ENCODE measurements around the gene MAST4. TPM values are rescaled to one million over a fixed set of nuclear protein-coding genes. Genes with fewer than 3 reads are reported as not detected.

The MAST4 gene
- total RNA-seq, 2 donors from 2014 or later, result 30.5 to 47.8 TPM

DNA sequence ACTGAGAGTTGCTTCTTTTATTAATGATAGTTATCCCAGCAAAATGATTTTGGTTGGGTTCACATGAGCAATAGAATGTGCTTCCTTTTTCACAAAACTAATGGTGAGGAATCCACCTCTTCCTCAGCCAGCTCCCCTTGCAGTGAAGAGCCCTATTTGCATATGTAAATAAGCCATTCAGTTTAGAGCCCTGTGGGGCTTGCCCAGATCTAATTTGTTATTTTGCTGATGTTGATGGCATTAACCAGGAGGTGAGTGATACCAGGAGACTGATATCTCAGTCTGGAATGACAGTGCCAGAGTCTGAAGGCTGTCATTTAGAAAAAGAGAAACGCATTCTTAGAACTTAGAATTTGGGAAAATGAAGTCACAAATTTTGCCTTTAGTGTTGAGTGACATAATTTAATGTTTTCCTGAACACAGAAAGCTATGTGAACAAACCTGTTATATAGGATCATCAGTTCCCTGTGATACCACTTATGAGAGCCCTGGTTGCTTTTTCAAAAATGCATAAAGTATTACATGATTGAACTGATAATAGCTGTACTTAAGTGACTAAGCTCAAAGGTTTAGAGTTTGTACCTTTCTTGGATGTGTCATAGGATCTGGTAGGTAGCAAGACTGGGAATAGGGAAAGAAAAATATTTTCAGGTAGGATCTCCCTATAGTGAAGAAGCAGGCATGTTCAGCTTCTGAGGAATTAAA, 271.6 kb downstream of the MAST4 start:
- Histone ChIP-seq H3K36me3 (no peaks in the 10 kb centered on the region), H3K4me1 (ENCODE audit: control insufficient read depth in 1 of 2, low read depth in 2 of 2) (no peaks in the 10 kb centered on the region), H3K27me3 (replicated peaks; ENCODE audit: insufficient read depth) (no peaks in the 10 kb centered on the region), H3K4me3 (no peak overlapping the region), H3K9me3 (no peaks in the 10 kb centered on the region), H3K27ac (no peak overlapping the region)
- TF ChIP-seq, protein P1, sequence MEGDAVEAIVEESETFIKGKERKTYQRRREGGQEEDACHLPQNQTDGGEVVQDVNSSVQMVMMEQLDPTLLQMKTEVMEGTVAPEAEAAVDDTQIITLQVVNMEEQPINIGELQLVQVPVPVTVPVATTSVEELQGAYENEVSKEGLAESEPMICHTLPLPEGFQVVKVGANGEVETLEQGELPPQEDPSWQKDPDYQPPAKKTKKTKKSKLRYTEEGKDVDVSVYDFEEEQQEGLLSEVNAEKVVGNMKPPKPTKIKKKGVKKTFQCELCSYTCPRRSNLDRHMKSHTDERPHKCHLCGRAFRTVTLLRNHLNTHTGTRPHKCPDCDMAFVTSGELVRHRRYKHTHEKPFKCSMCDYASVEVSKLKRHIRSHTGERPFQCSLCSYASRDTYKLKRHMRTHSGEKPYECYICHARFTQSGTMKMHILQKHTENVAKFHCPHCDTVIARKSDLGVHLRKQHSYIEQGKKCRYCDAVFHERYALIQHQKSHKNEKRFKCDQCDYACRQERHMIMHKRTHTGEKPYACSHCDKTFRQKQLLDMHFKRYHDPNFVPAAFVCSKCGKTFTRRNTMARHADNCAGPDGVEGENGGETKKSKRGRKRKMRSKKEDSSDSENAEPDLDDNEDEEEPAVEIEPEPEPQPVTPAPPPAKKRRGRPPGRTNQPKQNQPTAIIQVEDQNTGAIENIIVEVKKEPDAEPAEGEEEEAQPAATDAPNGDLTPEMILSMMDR (IDR thresholded peaks at IDR 0.05), result no peak
- no peak for ATAC-seq (ENCODE audit: insufficient number of reproducible peaks, low FRiP score, low read depth)
- no peak for DNase-seq (ENCODE audit: low spot score)

DNA sequence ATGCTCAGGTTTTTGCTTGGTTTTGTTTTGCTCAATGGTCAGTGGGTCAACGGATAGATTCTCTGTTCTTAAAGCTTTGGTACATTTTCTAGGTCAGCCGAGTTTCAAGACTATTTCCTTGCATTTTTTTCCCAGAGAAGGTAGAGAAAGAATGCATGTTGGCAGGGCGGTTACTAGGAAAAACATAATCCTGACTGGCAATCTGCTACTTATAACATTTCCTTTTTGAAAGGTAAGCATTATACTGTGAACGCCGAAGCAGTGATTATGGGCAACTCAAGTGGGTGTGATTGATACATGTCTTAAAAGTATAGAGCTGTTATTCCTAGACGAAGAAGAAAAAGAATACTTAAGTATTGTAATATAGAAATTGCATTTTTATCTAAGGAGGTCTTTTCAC, 273.2 kb downstream of the MAST4 start:
- Histone ChIP-seq H3K9me3 (no peaks in the 10 kb centered on the region), H3K4me3 (no peak overlapping the region), H3K4me1 (ENCODE audit: control insufficient read depth in 1 of 2, low read depth in 2 of 2) (no peaks in the 10 kb centered on the region), H3K36me3 (no peaks in the 10 kb centered on the region), H3K27ac (no peak overlapping the region), H3K27me3 (replicated peaks; ENCODE audit: insufficient read depth) (no peaks in the 10 kb centered on the region)
- TF ChIP-seq, protein P1 (IDR thresholded peaks at IDR 0.05), result no peak
- ATAC-seq (ENCODE audit: insufficient number of reproducible peaks, low FRiP score, low read depth) (no peak), DNase-seq (ENCODE audit: low spot score) (no peak)

DNA sequence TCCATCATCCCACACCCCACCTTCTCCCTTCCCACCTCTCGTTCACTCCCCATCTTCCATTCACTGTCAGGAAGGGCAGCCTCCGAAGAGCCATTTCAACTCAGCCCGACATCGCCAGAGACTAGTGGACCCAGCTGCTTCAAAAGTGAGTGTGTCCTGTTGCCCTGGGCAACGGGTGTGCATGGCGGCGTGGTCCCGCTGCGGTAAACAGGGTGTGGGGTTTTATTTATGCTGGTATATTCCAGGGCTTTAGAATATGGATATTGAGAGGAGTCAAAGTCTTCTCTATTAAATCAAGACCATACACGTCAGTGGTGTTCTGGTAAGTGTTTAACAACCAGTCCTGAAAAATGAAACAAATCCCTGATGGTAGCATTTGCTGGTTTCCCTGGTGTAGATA, 274.5 kb downstream of the MAST4 start:
- no peaks in the 10 kb centered on the region for H3K36me3 ChIP-seq
- no peak overlapping the region for H3K4me3 ChIP-seq
- H3K9me3 ChIP-seq, result no peaks in the 10 kb centered on the region
- no peak overlapping the region for H3K27ac ChIP-seq
- H3K4me1 ChIP-seq (ENCODE audit: control insufficient read depth in 1 of 2, low read depth in 2 of 2), result no peaks in the 10 kb centered on the region
- TF ChIP-seq, protein P1 (IDR thresholded peaks at IDR 0.05), result no peak
- no peak for ATAC-seq (ENCODE audit: insufficient number of reproducible peaks, low FRiP score, low read depth)
- no peaks in the 10 kb centered on the region for H3K27me3 ChIP-seq (replicated peaks; ENCODE audit: insufficient read depth)
- no peak for DNase-seq (ENCODE audit: low spot score)

DNA sequence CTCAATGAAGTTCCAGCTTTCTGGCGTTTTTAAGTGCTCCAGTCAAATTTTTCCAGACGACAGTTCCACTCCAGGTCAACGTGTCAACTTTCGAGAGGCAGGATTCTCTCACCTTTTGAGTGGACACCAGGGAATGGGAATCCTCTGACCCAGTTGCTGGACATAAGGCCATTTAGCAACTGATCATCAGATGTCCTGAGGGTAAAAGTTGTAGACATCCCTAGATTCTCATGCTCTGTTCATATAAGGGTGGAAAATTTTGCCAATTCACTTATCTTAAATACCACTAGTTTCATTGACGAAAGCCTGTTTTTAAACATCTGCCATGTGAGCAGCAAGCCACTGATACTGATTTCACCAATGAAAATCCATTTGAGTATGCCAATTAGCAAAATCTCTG, 275.5 kb downstream of the MAST4 start:
- Histone ChIP-seq H3K36me3 (no peaks in the 10 kb centered on the region), H3K9me3 (no peaks in the 10 kb centered on the region), H3K27me3 (replicated peaks; ENCODE audit: insufficient read depth) (no peaks in the 10 kb centered on the region), H3K4me3 (no peak overlapping the region), H3K27ac (no peak overlapping the region), H3K4me1 (ENCODE audit: control insufficient read depth in 1 of 2, low read depth in 2 of 2) (no peaks in the 10 kb centered on the region)
- DNase-seq (ENCODE audit: low spot score) (no peak), ATAC-seq (ENCODE audit: insufficient number of reproducible peaks, low FRiP score, low read depth) (no peak)
- TF ChIP-seq, protein P1 (IDR thresholded peaks at IDR 0.05), result no peak

DNA sequence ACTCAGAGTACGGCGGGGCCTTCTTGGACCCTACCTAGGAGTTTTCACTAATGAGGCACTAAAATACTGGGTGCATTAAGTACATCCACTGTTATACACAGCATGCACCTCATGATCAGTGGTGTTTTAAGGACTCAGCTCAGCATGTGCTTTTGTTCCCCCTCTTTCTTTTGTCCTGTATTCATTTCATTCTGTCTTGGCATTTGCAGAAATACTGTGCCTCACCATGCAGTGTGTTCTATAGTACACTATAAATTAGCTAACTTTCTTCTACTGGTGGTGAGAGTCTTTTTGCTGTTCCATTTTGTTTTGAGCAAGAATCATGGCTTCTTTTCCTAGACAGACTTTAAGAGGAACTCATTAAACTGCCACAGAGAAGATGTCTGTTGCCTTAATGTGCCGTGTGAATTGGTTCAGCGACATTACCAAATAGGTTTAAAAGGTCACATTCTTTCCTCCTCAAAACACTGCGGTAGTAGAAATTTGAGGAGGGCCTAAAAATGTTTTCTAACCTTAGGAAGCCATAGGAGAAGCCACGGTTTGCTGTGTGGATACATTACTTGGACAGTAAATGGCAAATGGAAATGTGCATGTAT, 276.6 kb downstream of the MAST4 start:
- Histone ChIP-seq H3K4me3 (no peak overlapping the region), H3K36me3 (no peaks in the 10 kb centered on the region), H3K27ac (no peak overlapping the region), H3K9me3 (no peaks in the 10 kb centered on the region), H3K27me3 (replicated peaks; ENCODE audit: insufficient read depth) (no peaks in the 10 kb centered on the region), H3K4me1 (ENCODE audit: control insufficient read depth in 1 of 2, low read depth in 2 of 2) (no peaks in the 10 kb centered on the region)
- DNase-seq (ENCODE audit: low spot score) (no peak), ATAC-seq (ENCODE audit: insufficient number of reproducible peaks, low FRiP score, low read depth) (no peak)
- TF ChIP-seq, protein P1 (IDR thresholded peaks at IDR 0.05), result no peak

Measured in thoracic aorta (tissue), 2 donors.